ENCODE measurements around the gene AOC3.

GRCh38 chr17:42852351-42852750, 1.4 kb downstream of the AOC3 start:
- no peak for TF ChIP-seq SIRT6 (IDR thresholded peaks at IDR 0.05; ENCODE audit: low read length)
- no peak for TF ChIP-seq KDM5A (IDR thresholded peaks at IDR 0.05; ENCODE audit: low read length)
- TF ChIP-seq CTCF (IDR thresholded peaks at IDR 0.05; ENCODE audit: control extremely low read depth in 1 of 3, insufficient read depth in 1 of 3, low read depth in 1 of 3, low read length in 3 of 3): no peak
- no peak for TF ChIP-seq SAP30 (IDR thresholded peaks at IDR 0.05; ENCODE audit: insufficient read depth, insufficient replicate concordance, low read length)
- TF ChIP-seq POLR2A (IDR thresholded peaks at IDR 0.05; ENCODE audit: control extremely low read depth in 1 of 2, low read depth in 2 of 2, low read length in 2 of 2): no peak
- TF ChIP-seq EZH2 (IDR thresholded peaks at IDR 0.05; ENCODE audit: low read depth, low read length, severe bottlenecking): no peak
- TF ChIP-seq MAX (IDR thresholded peaks at IDR 0.05): no peak
- no peak for TF ChIP-seq GABPA (IDR thresholded peaks at IDR 0.05; ENCODE audit: borderline replicate concordance, insufficient read depth, low read length)
- no peak for TF ChIP-seq RFX5 (IDR thresholded peaks at IDR 0.05; ENCODE audit: borderline replicate concordance, low read depth, low read length)
- TF ChIP-seq CEBPB (IDR thresholded peaks at IDR 0.05; ENCODE audit: low read depth, low read length): no peak

Measured in H1 (cell line).